Measurements from ENCODE around the gene FBXO45.
"Not testable (repeated sequence)": the region's sequence is repeated elsewhere in the genome, so short reads cannot be mapped to it uniquely, and the experiment has no call there.

GRCh38 chr3:196549312-196549711 is 19.1 kb upstream of the FBXO45 start:
- not testable (repeated sequence) for TF ChIP-seq CTCF (conservative IDR thresholded peaks at IDR 0.05 in 1 of 2, IDR thresholded peaks at IDR 0.05 in 1 of 2; ENCODE audit: low read depth in 1 of 2, low read length in 2 of 2); EZH2 (IDR thresholded peaks at IDR 0.05; ENCODE audit: low read length, missing control alignments)
